ENCODE results near the gene DNAJB12.
"Not testable (repeated sequence)": the region's sequence is repeated elsewhere in the genome, so short reads cannot be mapped to it uniquely, and the experiment has no call there.

DNAJB12 gene

GRCh38 chr10:72367301-72367960, 12.7 kb upstream of the DNAJB12 start:
- H3K4me3 Mint-ChIP-seq = no peak overlapping the region
- peaks cover 7% of the 10 kb centered on the region for H3K36me3 Mint-ChIP-seq (ENCODE audit: low read depth)
- H3K9me3 Mint-ChIP-seq = no peaks in the 10 kb centered on the region
- no peak overlapping the region for H3K27ac Mint-ChIP-seq
- peaks cover 23% of the 10 kb centered on the region for H3K4me1 Mint-ChIP-seq (ENCODE audit: low read depth)
- no peaks in the 10 kb centered on the region for H3K27me3 Mint-ChIP-seq

- Mint-ChIP-seq H3K36me3 (ENCODE audit: low read depth) (peaks cover 7% of the 10 kb centered on the region), H3K9me3 (no peaks in the 10 kb centered on the region), H3K27ac (no peak overlapping the region), H3K4me1 (ENCODE audit: low read depth) (peaks cover 19% of the 10 kb centered on the region), H3K27me3 (no peaks in the 10 kb centered on the region), H3K4me3 (no peak overlapping the region)
Observed at GRCh38 chr10:72365106-72365895, 10.6 kb upstream of the DNAJB12 start.

GRCh38 chr10:72364239-72364777, 9.6 kb upstream of the DNAJB12 start:
- Mint-ChIP-seq H3K27ac (peak overlapping the region; percentile 57), H3K9me3 (no peaks in the 10 kb centered on the region), H3K4me3 (no peak overlapping the region)

GRCh38 chr10:72356987-72357386, 2.3 kb upstream of the DNAJB12 start:
- Mint-ChIP-seq H3K4me1 (ENCODE audit: low read depth) (peaks cover 26% of the 10 kb centered on the region), H3K27me3 (no peaks in the 10 kb centered on the region), H3K4me3 (no peak overlapping the region), H3K36me3 (ENCODE audit: low read depth) (peaks cover 8% of the 10 kb centered on the region), H3K9me3 (no peaks in the 10 kb centered on the region), H3K27ac (no peak overlapping the region)

More at GRCh38 chr10:72364239-72364777, 9.6 kb upstream of the DNAJB12 start:
- Mint-ChIP-seq H3K4me1 (ENCODE audit: low read depth) (peaks cover 14% of the 10 kb centered on the region), H3K27me3 (no peaks in the 10 kb centered on the region), H3K36me3 (ENCODE audit: low read depth) (peaks cover 7% of the 10 kb centered on the region)

GRCh38 chr10:72356115-72356514, 1.4 kb upstream of the DNAJB12 start:
- Mint-ChIP-seq H3K36me3 (ENCODE audit: low read depth) (peaks cover 9% of the 10 kb centered on the region), H3K9me3 (no peaks in the 10 kb centered on the region), H3K4me1 (ENCODE audit: low read depth) (peaks cover 31% of the 10 kb centered on the region), H3K27ac (no peak overlapping the region), H3K27me3 (no peaks in the 10 kb centered on the region), H3K4me3 (peak overlapping the region; percentile 43)

GRCh38 chr10:72355214-72355555, 466 bp upstream of the DNAJB12 start:
- Mint-ChIP-seq H3K36me3 (ENCODE audit: low read depth) (peaks cover 15% of the 10 kb centered on the region), H3K4me3 (peak overlapping the region; percentile 96), H3K9me3 (no peaks in the 10 kb centered on the region), H3K27ac (peak overlapping the region; percentile 98), H3K4me1 (ENCODE audit: low read depth) (peaks cover 35% of the 10 kb centered on the region), H3K27me3 (no peaks in the 10 kb centered on the region)

- Mint-ChIP-seq H3K4me3 (peak overlapping the region; percentile 96), H3K36me3 (ENCODE audit: low read depth) (peaks cover 24% of the 10 kb centered on the region), H3K4me1 (ENCODE audit: low read depth) (peaks cover 38% of the 10 kb centered on the region), H3K27ac (peak overlapping the region; percentile 98), H3K27me3 (no peaks in the 10 kb centered on the region), H3K9me3 (no peaks in the 10 kb centered on the region)
Observed at GRCh38 chr10:72353965-72354355, 759 bp downstream of the DNAJB12 start.

- no peaks in the 10 kb centered on the region for H3K9me3 Mint-ChIP-seq
- peaks cover 29% of the 10 kb centered on the region for H3K36me3 Mint-ChIP-seq (ENCODE audit: low read depth)
- H3K4me3 Mint-ChIP-seq = peak overlapping the region; percentile 96
- H3K27me3 Mint-ChIP-seq = no peaks in the 10 kb centered on the region
- peaks cover 38% of the 10 kb centered on the region for H3K4me1 Mint-ChIP-seq (ENCODE audit: low read depth)
- H3K27ac Mint-ChIP-seq = peak overlapping the region; percentile 98
Observed at GRCh38 chr10:72353028-72353964, 1.4 kb downstream of the DNAJB12 start.

- Mint-ChIP-seq H3K4me3 (no peak overlapping the region), H3K4me1 (ENCODE audit: low read depth) (peaks cover 38% of the 10 kb centered on the region), H3K27me3 (no peaks in the 10 kb centered on the region), H3K27ac (no peak overlapping the region), H3K36me3 (ENCODE audit: low read depth) (peaks cover 29% of the 10 kb centered on the region), H3K9me3 (no peaks in the 10 kb centered on the region)
Observed at GRCh38 chr10:72351479-72351878, 3.2 kb downstream of the DNAJB12 start.

- H3K27me3 Mint-ChIP-seq = no peaks in the 10 kb centered on the region
- H3K4me1 Mint-ChIP-seq (ENCODE audit: low read depth) = peaks cover 42% of the 10 kb centered on the region
- peaks cover 30% of the 10 kb centered on the region for H3K36me3 Mint-ChIP-seq (ENCODE audit: low read depth)
- H3K27ac Mint-ChIP-seq = no peak overlapping the region
- H3K4me3 Mint-ChIP-seq = no peak overlapping the region
- H3K9me3 Mint-ChIP-seq = no peaks in the 10 kb centered on the region
Observed at GRCh38 chr10:72349438-72349837, 5.3 kb downstream of the DNAJB12 start.

GRCh38 chr10:72348282-72348681, 6.4 kb downstream of the DNAJB12 start:
- Mint-ChIP-seq H3K27me3 (no peaks in the 10 kb centered on the region), H3K36me3 (ENCODE audit: low read depth) (peaks cover 36% of the 10 kb centered on the region), H3K4me3 (no peak overlapping the region), H3K27ac (no peak overlapping the region), H3K9me3 (no peaks in the 10 kb centered on the region), H3K4me1 (ENCODE audit: low read depth) (peaks cover 41% of the 10 kb centered on the region)

- not testable (repeated sequence) for H3K9me3 Mint-ChIP-seq, H3K4me3 Mint-ChIP-seq, H3K27me3 Mint-ChIP-seq, H3K27ac Mint-ChIP-seq
- Mint-ChIP-seq H3K36me3 (ENCODE audit: low read depth) (peaks cover 30% of the 10 kb centered on the region), H3K4me1 (ENCODE audit: low read depth) (peaks cover 23% of the 10 kb centered on the region)
Observed at GRCh38 chr10:72346117-72346516, 8.6 kb downstream of the DNAJB12 start.

GRCh38 chr10:72344932-72345331, 9.8 kb downstream of the DNAJB12 start:
- H3K9me3 Mint-ChIP-seq = no peaks in the 10 kb centered on the region
- H3K4me3 Mint-ChIP-seq = no peak overlapping the region
- peak overlapping the region; percentile 52 for H3K27ac Mint-ChIP-seq
- no peaks in the 10 kb centered on the region for H3K27me3 Mint-ChIP-seq
- peaks cover 33% of the 10 kb centered on the region for H3K36me3 Mint-ChIP-seq (ENCODE audit: low read depth)
- peaks cover 29% of the 10 kb centered on the region for H3K4me1 Mint-ChIP-seq (ENCODE audit: low read depth)

- no peak overlapping the region for H3K27ac Mint-ChIP-seq
Observed at GRCh38 chr10:72342911-72343310, 11.8 kb downstream of the DNAJB12 start.

More at GRCh38 chr10:72342911-72343310, 11.8 kb downstream of the DNAJB12 start:
- Mint-ChIP-seq H3K4me3 (no peak overlapping the region), H3K27me3 (no peaks in the 10 kb centered on the region), H3K36me3 (ENCODE audit: low read depth) (peaks cover 21% of the 10 kb centered on the region), H3K4me1 (ENCODE audit: low read depth) (peaks cover 26% of the 10 kb centered on the region), H3K9me3 (no peaks in the 10 kb centered on the region)

All from stimulated activated naive CD8-positive, alpha-beta T cell treated with anti-CD3 and anti-CD28 coated beads, Interleukin-15, Interleukin-2, amounts not matched to agents 100 ng/mL and 50 ng/mL, for 24 hours (primary cell).